ENCODE data around the gene MMP25. TPM values are rescaled to one million over a fixed set of nuclear protein-coding genes. Genes with fewer than 3 reads are reported as not detected.

MMP25 gene
- total RNA-seq, 1 donor, result under 0.01 TPM

GRCh38 chr16:3099732-3100499 is 53.6 kb downstream of the MMP25 start:
- peak; percentile 99 for DNase-seq (ENCODE audit: insufficient read length, low spot score, missing footprints)
- Histone ChIP-seq H3K4me2 (ENCODE audit: insufficient read depth, low read length) (peak overlapping the region; percentile 74), H3K9me3 (ENCODE audit: low read depth, low read length) (no peaks in the 10 kb centered on the region), H3K4me3 (ENCODE audit: insufficient read depth, low read length) (peak overlapping the region; percentile 55), H3K27me3 (ENCODE audit: insufficient read depth, low read length) (peaks cover 13% of the 10 kb centered on the region), H4K20me1 (ENCODE audit: insufficient read depth, low read length) (no peaks in the 10 kb centered on the region), H3K27ac (ENCODE audit: low read depth, low read length) (no peak overlapping the region), H2AFZ (ENCODE audit: low read length) (peak overlapping the region; percentile 60), H3K79me2 (ENCODE audit: insufficient read depth, low read length) (no peaks in the 10 kb centered on the region), H3K36me3 (ENCODE audit: insufficient read depth, low read length) (no peaks in the 10 kb centered on the region), H3K4me1 (ENCODE audit: insufficient read depth, low read length) (peaks cover 6% of the 10 kb centered on the region)
- TF ChIP-seq CTCF (IDR thresholded peaks at IDR 0.05; ENCODE audit: extremely low read depth, low read depth, low read length), result no peak

DNA sequence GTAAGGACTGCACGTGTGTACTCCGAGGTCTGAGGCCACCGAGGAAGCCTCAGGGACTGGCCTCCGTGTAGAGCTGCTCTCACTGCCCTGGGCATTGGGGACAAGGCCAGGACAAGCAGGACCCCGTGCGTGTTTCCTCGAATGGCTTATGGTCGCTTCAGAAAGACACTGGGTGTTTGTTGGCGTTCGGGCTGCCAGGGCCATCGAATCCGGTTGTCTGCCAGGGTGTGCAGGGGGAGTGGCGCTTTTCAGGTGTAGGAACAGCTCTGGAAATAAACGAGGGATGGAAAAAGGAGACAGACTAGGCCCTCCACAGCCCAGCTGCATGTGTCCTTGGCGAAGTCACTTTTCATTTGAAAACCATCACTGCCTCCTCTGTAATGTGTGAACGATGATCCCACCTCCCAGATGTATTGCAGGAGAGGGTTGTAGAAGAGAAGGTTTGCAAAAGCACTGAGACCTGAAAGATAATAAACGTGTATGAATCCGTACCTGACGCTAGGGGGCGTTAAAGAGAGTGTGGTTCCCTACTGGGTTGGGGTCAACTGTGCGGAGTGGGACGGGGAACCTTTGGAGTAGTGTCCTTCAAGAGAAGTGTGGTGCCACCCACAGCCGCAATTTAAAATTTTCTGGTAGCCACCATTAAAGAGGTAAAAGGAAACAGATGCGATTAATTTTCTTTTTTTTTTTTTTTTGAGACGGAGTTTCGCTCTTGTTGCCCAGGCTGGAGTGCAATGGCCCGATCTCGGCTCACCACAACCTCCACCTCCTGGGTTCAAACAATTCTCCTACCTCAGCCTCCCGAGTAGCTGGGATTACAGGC is 54.9 kb downstream of the MMP25 start:
- Histone ChIP-seq H3K4me3 (ENCODE audit: insufficient read depth, low read length) (no peak overlapping the region), H3K4me2 (ENCODE audit: insufficient read depth, low read length) (peak overlapping the region; percentile 33), H3K4me1 (ENCODE audit: insufficient read depth, low read length) (peaks cover 6% of the 10 kb centered on the region), H3K9me3 (ENCODE audit: low read depth, low read length) (no peaks in the 10 kb centered on the region), H4K20me1 (ENCODE audit: insufficient read depth, low read length) (no peaks in the 10 kb centered on the region), H3K27me3 (ENCODE audit: insufficient read depth, low read length) (peaks cover 13% of the 10 kb centered on the region), H3K79me2 (ENCODE audit: insufficient read depth, low read length) (no peaks in the 10 kb centered on the region), H3K36me3 (ENCODE audit: insufficient read depth, low read length) (no peaks in the 10 kb centered on the region), H3K27ac (ENCODE audit: low read depth, low read length) (no peak overlapping the region), H2AFZ (ENCODE audit: low read length) (no peak overlapping the region)
- TF ChIP-seq CTCF (IDR thresholded peaks at IDR 0.05; ENCODE audit: extremely low read depth, low read depth, low read length), result peak; percentile 60
- DNase-seq (ENCODE audit: insufficient read length, low spot score, missing footprints), result peak; percentile 85

GRCh38 chr16:3101841-3102470 is 55.6 kb downstream of the MMP25 start:
- Histone ChIP-seq H3K79me2 (ENCODE audit: insufficient read depth, low read length) (no peaks in the 10 kb centered on the region), H3K4me2 (ENCODE audit: insufficient read depth, low read length) (no peak overlapping the region), H3K36me3 (ENCODE audit: insufficient read depth, low read length) (no peaks in the 10 kb centered on the region), H3K4me3 (ENCODE audit: insufficient read depth, low read length) (no peak overlapping the region), H4K20me1 (ENCODE audit: insufficient read depth, low read length) (no peaks in the 10 kb centered on the region), H2AFZ (ENCODE audit: low read length) (peak overlapping the region; percentile 78), H3K27me3 (ENCODE audit: insufficient read depth, low read length) (peaks cover 13% of the 10 kb centered on the region), H3K4me1 (ENCODE audit: insufficient read depth, low read length) (peaks cover 6% of the 10 kb centered on the region), H3K27ac (ENCODE audit: low read depth, low read length) (no peak overlapping the region), H3K9me3 (ENCODE audit: low read depth, low read length) (no peaks in the 10 kb centered on the region)
- DNase-seq (ENCODE audit: insufficient read length, low spot score, missing footprints), result no peak
- no peak for TF ChIP-seq CTCF (IDR thresholded peaks at IDR 0.05; ENCODE audit: extremely low read depth, low read depth, low read length)
